ENCODE results near the gene SLC37A2.
"Not testable (repeated sequence)": the region's sequence is repeated elsewhere in the genome, so short reads cannot be mapped to it uniquely, and the experiment has no call there.

The SLC37A2 gene

GRCh38 chr11:125088576-125089455, 25.7 kb downstream of the SLC37A2 start:
- no peak overlapping the region for H3K4me3 ChIP-seq (ENCODE audit: low read depth, low read length)
- no peak for TF ChIP-seq CTCF (IDR thresholded peaks at IDR 0.05; ENCODE audit: borderline replicate concordance, insufficient read depth, low read depth, low read length)

GRCh38 chr11:125089481-125089880, 26.4 kb downstream of the SLC37A2 start:
- not testable (repeated sequence) for H3K4me3 ChIP-seq (ENCODE audit: low read depth, low read length)

GRCh38 chr11:125090151-125090550, 27.0 kb downstream of the SLC37A2 start:
- not testable (repeated sequence) for H3K4me3 ChIP-seq (ENCODE audit: low read depth, low read length)

- no peak for TF ChIP-seq CTCF (IDR thresholded peaks at IDR 0.05; ENCODE audit: borderline replicate concordance, insufficient read depth, low read depth, low read length)
- H3K4me3 ChIP-seq (ENCODE audit: low read depth, low read length), result no peak overlapping the region
Measured at GRCh38 chr11:125090816-125091215, 27.7 kb downstream of the SLC37A2 start.

- TF ChIP-seq CTCF (IDR thresholded peaks at IDR 0.05; ENCODE audit: borderline replicate concordance, insufficient read depth, low read depth, low read length), result peak; percentile 40; the same call in 1 of the 2 replicates
- H3K4me3 ChIP-seq (ENCODE audit: low read depth, low read length), result no peak overlapping the region
Measured at GRCh38 chr11:125091247-125091876, 28.3 kb downstream of the SLC37A2 start.

GRCh38 chr11:125091877-125092664, 29.0 kb downstream of the SLC37A2 start:
- no peak overlapping the region for H3K4me3 ChIP-seq (ENCODE audit: low read depth, low read length)
- no peak for TF ChIP-seq CTCF (IDR thresholded peaks at IDR 0.05; ENCODE audit: borderline replicate concordance, insufficient read depth, low read depth, low read length)

- no peak overlapping the region for H3K4me3 ChIP-seq (ENCODE audit: low read depth, low read length)
- TF ChIP-seq CTCF (IDR thresholded peaks at IDR 0.05; ENCODE audit: borderline replicate concordance, insufficient read depth, low read depth, low read length), result no peak
Measured at GRCh38 chr11:125092669-125093068, 29.6 kb downstream of the SLC37A2 start.

Data from GM12875 (cell line).